Neural cell (in vitro differentiated cells): ENCODE measurements around the gene CDC42EP2. TPM values are rescaled to one million over a fixed set of nuclear protein-coding genes. Genes with fewer than 3 reads are reported as not detected.

Source experiments
- H2AFZ ChIP-seq: fragments of 200-600, 300-800 bp; sonication (generic), shearing (Covaris generic); 2 replicates; pipeline ENCODE4 v1.6.0; 2014; ENCODE audit warnings: low read depth, mild to moderate bottlenecking, antibody characterized with exemption, low read length, moderate library complexity
- H3F3A ChIP-seq: fragments of 200-600 bp; shearing (Covaris generic); 2 replicates; pipeline ENCODE4 v1.6.1; 2016; ENCODE audit warnings: mild to moderate bottlenecking, moderate library complexity, mixed read lengths, antibody characterized with exemption, low read length; ENCODE audit not compliant: insufficient read depth, poor library complexity, severe bottlenecking
- H3K27ac ChIP-seq: fragments of 200-600, 300-800 bp; sonication (generic), shearing (Covaris generic); 2 replicates; pipeline ENCODE4 v1.5.1; 2014; ENCODE audit warnings: mild to moderate bottlenecking, low read length, moderate library complexity
- H3K27me3 ChIP-seq: fragments of 300-800, 200-600 bp; sonication (generic), shearing (Covaris generic); 2 replicates; pipeline ENCODE4 v1.6.0; 2014; ENCODE audit warnings: mild to moderate bottlenecking, low read depth, low read length, moderate library complexity; ENCODE audit not compliant: insufficient read depth
- H3K36me3 ChIP-seq: fragments of 300-800, 200-600 bp; sonication (generic), shearing (Covaris generic); 2 replicates; pipeline ENCODE4 v1.5.1; 2014; ENCODE audit warnings: mild to moderate bottlenecking, antibody characterized with exemption, low read length, moderate library complexity; ENCODE audit not compliant: insufficient read depth
- H3K4me2 ChIP-seq: fragments of 300-800, 200-600 bp; sonication (generic), shearing (Covaris generic); 2 replicates; pipeline ENCODE4 v1.6.0; 2014; ENCODE audit warnings: mild to moderate bottlenecking, low read length
- H3K4me3 ChIP-seq: fragments of 300-800, 200-600 bp; sonication (generic), shearing (Covaris generic); 2 replicates; pipeline ENCODE4 v1.5.1; 2014; ENCODE audit warnings: mild to moderate bottlenecking, low read length, moderate library complexity
- H3K79me2 ChIP-seq: fragments of 200-600 bp; shearing (Covaris generic); replicated peaks from 2 replicates; pipeline ENCODE4 v1.6.0; 2014; ENCODE audit warnings: mild to moderate bottlenecking, low read length, moderate library complexity; ENCODE audit not compliant: insufficient read depth
- H3K9ac ChIP-seq: fragments of 300-800, 200-600 bp; sonication (generic), shearing (Covaris generic); 2 replicates; pipeline ENCODE4 v1.6.1; 2016; ENCODE audit warnings: mild to moderate bottlenecking, low read length, mixed read lengths
- H3K9me2 ChIP-seq: fragments of 200-600 bp; shearing (Covaris generic); 2 replicates; pipeline ENCODE4 v1.6.1; 2016; ENCODE audit warnings: mild to moderate bottlenecking, low read length, mixed read lengths; ENCODE audit not compliant: insufficient read depth
- H3K9me3 ChIP-seq: fragments of 200-600, 300-800 bp; sonication (generic), shearing (Covaris generic); 2 replicates; pipeline ENCODE4 v1.6.1; 2016; ENCODE audit warnings: mild to moderate bottlenecking, mixed run types, low read length, moderate library complexity, mixed read lengths
- H4K20me1 ChIP-seq: fragments of 200-600 bp; shearing (Covaris generic); 2 replicates; pipeline ENCODE4 v1.6.1; 2016; ENCODE audit warnings: mild to moderate bottlenecking, mixed run types; ENCODE audit not compliant: insufficient read depth
- CTCF ChIP-seq: fragments of 450-650 bp; IDR thresholded peaks from 2 replicates; pipeline ENCODE4 v1.5.1; 2014; ENCODE audit warnings: antibody characterized with exemption, mild to moderate bottlenecking, moderate library complexity; ENCODE audit not compliant: poor library complexity, severe bottlenecking
- EP300 ChIP-seq: fragments of 450-650 bp; conservative IDR thresholded peaks from 2 replicates; pipeline ENCODE4 v1.6.1; 2014; ENCODE audit warnings: antibody characterized with exemption, mild to moderate bottlenecking, moderate library complexity; ENCODE audit not compliant: poor library complexity, severe bottlenecking
- EZH2 ChIP-seq: fragments of 200-600, 300-800 bp; shearing (Covaris generic), sonication (generic); IDR thresholded peaks from 2 replicates; pipeline ENCODE4 v1.6.1; 2014; ENCODE audit warnings: antibody characterized with exemption, low read length, borderline replicate concordance, mild to moderate bottlenecking; ENCODE audit not compliant: insufficient read depth, poor library complexity, severe bottlenecking
- MXI1 ChIP-seq: fragments of 450-650 bp; conservative IDR thresholded peaks from 2 replicates; pipeline ENCODE4 v1.6.1; 2014; ENCODE audit warnings: antibody characterized with exemption, mild to moderate bottlenecking; ENCODE audit not compliant: poor library complexity, severe bottlenecking
- POLR2AphosphoS5 ChIP-seq: IDR thresholded peaks from 2 replicates; pipeline ENCODE4 v1.6.1; 2012
- RAD21 ChIP-seq: fragments of 450-650 bp; conservative IDR thresholded peaks from 2 replicates; pipeline ENCODE4 v1.6.1; 2014; ENCODE audit warnings: antibody characterized with exemption, mild to moderate bottlenecking, moderate library complexity
- REST ChIP-seq: IDR thresholded peaks from 2 replicates; pipeline ENCODE4 v1.6.1; 2012; ENCODE audit warnings: borderline replicate concordance
- SMC3 ChIP-seq: fragments of 450-650 bp; conservative IDR thresholded peaks from 2 replicates; pipeline ENCODE4 v1.6.1; 2014; ENCODE audit warnings: antibody characterized with exemption, mild to moderate bottlenecking, moderate library complexity; ENCODE audit not compliant: poor library complexity
- TAF1 ChIP-seq: IDR thresholded peaks from 2 replicates; pipeline ENCODE4 v1.6.1; 2012; ENCODE audit warnings: low read depth
- polyA plus RNA-seq: library from polyadenylated mRNA; depleted of rRNA; stranded (reverse); fragments of >200 nt; gene quantifications from 2 replicates; pipeline ENCODE4 v1.2.3, GENCODE V29; 2014

The CDC42EP2 gene
- polyA plus RNA-seq, 1 donor from 2014 or later, result 1.3 TPM

GRCh38 chr11:65300621-65301275 is 13.9 kb upstream of the CDC42EP2 start:
- TF ChIP-seq TAF1, result no peak
- TF ChIP-seq EZH2, result no peak
- no peak for TF ChIP-seq MXI1
- no peak for TF ChIP-seq SMC3
- TF ChIP-seq CTCF, result no peak
- no peak for TF ChIP-seq RAD21
- TF ChIP-seq POLR2AphosphoS5, result no peak
- TF ChIP-seq EP300, result no peak
- no peak for TF ChIP-seq REST
- Histone ChIP-seq H3K4me3 (no peak overlapping the region), H2AFZ (no peak overlapping the region), H4K20me1 (no peaks in the 10 kb centered on the region), H3K27me3 (no peaks in the 10 kb centered on the region), H3F3A (no peaks in the 10 kb centered on the region), H3K9me3 (no peaks in the 10 kb centered on the region), H3K9ac (no peak overlapping the region), H3K4me2 (no peak overlapping the region), H3K9me2 (no peaks in the 10 kb centered on the region), H3K79me2 (no peaks in the 10 kb centered on the region), H3K36me3 (peaks cover 4% of the 10 kb centered on the region), H3K27ac (no peak overlapping the region)

- Histone ChIP-seq H3K27me3 (no peaks in the 10 kb centered on the region), H4K20me1 (no peaks in the 10 kb centered on the region), H3F3A (no peaks in the 10 kb centered on the region), H3K4me3 (no peak overlapping the region), H2AFZ (no peak overlapping the region), H3K27ac (no peak overlapping the region), H3K79me2 (no peaks in the 10 kb centered on the region), H3K36me3 (no peaks in the 10 kb centered on the region), H3K9ac (no peak overlapping the region), H3K4me2 (no peak overlapping the region), H3K9me3 (no peaks in the 10 kb centered on the region), H3K9me2 (no peaks in the 10 kb centered on the region)
- TF ChIP-seq MXI1 (no peak), RAD21 (no peak), REST (no peak), CTCF (no peak), TAF1 (no peak), SMC3 (no peak), POLR2AphosphoS5 (no peak), EZH2 (no peak), EP300 (no peak)
Observed at GRCh38 chr11:65301491-65302329, 13.0 kb upstream of the CDC42EP2 start.
